Liver (tissue), 9 donors: ENCODE measurements around the gene MAPK8. TPM values are rescaled to one million over a fixed set of nuclear protein-coding genes. Genes with fewer than 3 reads are reported as not detected.
A peak's percentile ranks its signal among the peaks of the same experiment; 100 is the strongest.

ENCODE experiments used
- DNase-seq: peaks from one replicate; pipeline ENCODE4 v3.0.0-alpha.2; 2017; ENCODE audit warnings: low spot score
- H3K27ac ChIP-seq, 2 donors: one replicate each; pipeline ENCODE4 v1.7.0; 2013; ENCODE audit warnings: inconsistent platforms in 2 of 2, low read length in 2 of 2, control low read depth in 1 of 2, low read depth in 1 of 2, mild to moderate bottlenecking in 1 of 2
- H3K27me3 ChIP-seq, 4 donors: one replicate each; pipeline versions ENCODE4 v1.6.1 to v1.7.0; 2013; ENCODE audit warnings: low read length in 3 of 4, inconsistent platforms in 1 of 4, mild to moderate bottlenecking in 1 of 4, moderate library complexity in 1 of 4; ENCODE audit not compliant: control insufficient read depth in 4 of 4, insufficient read depth in 4 of 4
- H3K36me3 ChIP-seq, 4 donors: one replicate each; pipeline versions ENCODE4 v1.6.1 to v1.7.0; 2013; ENCODE audit warnings: low read length in 3 of 4, mild to moderate bottlenecking in 3 of 4, low read depth in 1 of 4, moderate library complexity in 1 of 4; ENCODE audit not compliant: control insufficient read depth in 4 of 4, insufficient read depth in 3 of 4
- H3K4me1 ChIP-seq, 4 donors: one replicate each; pipeline versions ENCODE4 v1.6.1 to v1.7.0; 2013; ENCODE audit warnings: low read length in 3 of 4, mild to moderate bottlenecking in 3 of 4, moderate library complexity in 1 of 4; ENCODE audit not compliant: control insufficient read depth in 4 of 4, insufficient read depth in 4 of 4
- H3K4me3 ChIP-seq, 3 donors: one replicate each; pipeline versions ENCODE4 v1.6.1 to v1.7.0; 2013; ENCODE audit warnings: low read length in 3 of 3, control low read depth in 1 of 3, low read depth in 1 of 3, mild to moderate bottlenecking in 1 of 3
- H3K9ac ChIP-seq, 2 donors: one replicate each; pipeline ENCODE4 v1.7.0; 2013; ENCODE audit warnings: low read length in 2 of 2, mild to moderate bottlenecking in 2 of 2, moderate library complexity in 2 of 2, control low read depth in 1 of 2, low read depth in 1 of 2
- H3K9me3 ChIP-seq, 4 donors: one replicate each; pipeline versions ENCODE4 v1.6.1 to v1.7.0; 2013; ENCODE audit warnings: low read length in 3 of 4; ENCODE audit not compliant: control insufficient read depth in 4 of 4
- ATF3 ChIP-seq: IDR thresholded peaks from 2 replicates; pipeline ENCODE4 v1.6.1; 2016; ENCODE audit warnings: antibody characterized with exemption
- CTCF ChIP-seq: fragments of 150-350 bp; IDR thresholded peaks from 2 replicates; pipeline ENCODE4 v1.5.1; 2017; ENCODE audit warnings: improper control_type of control experiment, low read depth, low read length; ENCODE audit not compliant: missing input control
- EGR1 ChIP-seq, 2 donors: IDR thresholded peaks; 2 replicates each; pipeline ENCODE4 v1.6.1; 2016 to 2018; ENCODE audit warnings: antibody characterized with exemption in 2 of 2, low read depth in 2 of 2
- FOXA1 ChIP-seq: IDR thresholded peaks from 2 replicates; pipeline ENCODE4 v1.6.1; 2016; ENCODE audit warnings: antibody characterized with exemption
- FOXA2 ChIP-seq: IDR thresholded peaks from 2 replicates; pipeline ENCODE4 v1.6.1; 2016; ENCODE audit warnings: antibody characterized with exemption
- GABPA ChIP-seq, 2 donors: IDR thresholded peaks in 1 of 2; conservative IDR thresholded peaks in 1 of 2; 2 replicates each; pipeline ENCODE4 v1.6.1; 2016; ENCODE audit warnings: antibody characterized with exemption in 2 of 2, mild to moderate bottlenecking in 1 of 2, moderate library complexity in 1 of 2
- HNF4G ChIP-seq: IDR thresholded peaks from 2 replicates; pipeline ENCODE4 v1.6.1; 2016; ENCODE audit warnings: antibody characterized with exemption
- JUND ChIP-seq, 2 donors: IDR thresholded peaks; 2 replicates each; pipeline ENCODE4 v1.6.1; 2016; ENCODE audit warnings: antibody characterized with exemption in 2 of 2
- MAX ChIP-seq: IDR thresholded peaks from 2 replicates; pipeline ENCODE4 v1.6.1; 2016; ENCODE audit warnings: antibody characterized with exemption
- NR2F2 ChIP-seq: IDR thresholded peaks from 2 replicates; pipeline ENCODE4 v1.6.1; 2016; ENCODE audit warnings: antibody characterized with exemption
- RAD21 ChIP-seq, 2 donors: IDR thresholded peaks; 2 replicates each; pipeline ENCODE4 v1.6.1; 2016; ENCODE audit warnings: antibody characterized with exemption in 2 of 2, mild to moderate bottlenecking in 2 of 2
- SP1 ChIP-seq: IDR thresholded peaks from 2 replicates; pipeline ENCODE4 v1.6.1; 2018; ENCODE audit warnings: antibody characterized with exemption, mild to moderate bottlenecking
- TAF1 ChIP-seq: conservative IDR thresholded peaks from 2 replicates; pipeline ENCODE4 v1.6.1; 2016; ENCODE audit warnings: antibody characterized with exemption, mild to moderate bottlenecking
- YY1 ChIP-seq: IDR thresholded peaks from 2 replicates; pipeline ENCODE4 v1.6.1; 2016; ENCODE audit warnings: antibody characterized with exemption, mild to moderate bottlenecking
- ZBTB33 ChIP-seq: IDR thresholded peaks from 2 replicates; pipeline ENCODE4 v1.6.1; 2016; ENCODE audit warnings: antibody characterized with exemption
- WGBS: extraction: QIAGEN DNeasy Blood & Tissue Kit; methylation state at CpG from one replicate; pipeline ENCODE4 v1.1.7; 2013; 5-methylcytosine and 5-hydroxymethylcytosine counted together
- polyA plus RNA-seq, 2 donors: library from polyadenylated mRNA; stranded (reverse) in 1 of 2; unstranded in 1 of 2; fragments of 200-250 nt in 1 of 2; fragments of >200 nt in 1 of 2; fragmentation: Nextera tagmentation in 1 of 2; extraction: Ambion mirVana in 1 of 2; gene quantifications; one replicate each; pipeline versions ENCODE4 v1.2.1 to v1.2.3, GENCODE V29; 2013 to 2015
- total RNA-seq, 2 donors: library from RNA; depleted of rRNA; stranded (reverse); fragments of >200 nt; gene quantifications; one replicate each; pipeline ENCODE4 v1.2.3, GENCODE V29; 2014
- donor health status: healthy.
- donor health status: healthy.
- donor health status: healthy.
- donor health status: healthy.
- donor health status: healthy.

MAPK8 gene
- total and polyA plus RNA-seq, 4 donors, result 14.9 to 51.6 (median 24.8) TPM

- TF ChIP-seq JUND (IDR thresholded peaks at IDR 0.05) (no peak), CTCF (no peak), TAF1 (no peak), SP1 (no peak), MAX (no peak), FOXA2 (no peak), FOXA1 (no peak), YY1 (no peak), EGR1 (IDR thresholded peaks at IDR 0.05; ENCODE audit: low read depth in 2 of 2) (no peak), NR2F2 (no peak), RAD21 (IDR thresholded peaks at IDR 0.05) (no peak), GABPA (IDR thresholded peaks at IDR 0.05 in 1 of 2, conservative IDR thresholded peaks at IDR 0.05 in 1 of 2) (no peak), ZBTB33 (no peak)
- WGBS, result 84% methylated on average over 1 of the region's 1 CpG
- no peak overlapping the region for H3K27ac ChIP-seq
- no peaks in the 10 kb centered on the region for H3K9me3 ChIP-seq
- H3K9ac ChIP-seq, result no peak overlapping the region
- no peak for DNase-seq
- no peaks in the 10 kb centered on the region for H3K27me3 ChIP-seq
- H3K4me3 ChIP-seq, result no peak overlapping the region
- H3K4me1 ChIP-seq, result peaks cover 0 to 5% (median 1%) of the 10 kb centered on the region in 4 donors
- no peaks in the 10 kb centered on the region for H3K36me3 ChIP-seq
Measured at GRCh38 chr10:48331436-48331835, 25.0 kb downstream of the MAPK8 start.

GRCh38 chr10:48332166-48332870 lies 25.8 kb downstream of the MAPK8 start:
- Histone ChIP-seq H3K27me3 (no peaks in the 10 kb centered on the region), H3K9me3 (no peaks in the 10 kb centered on the region), H3K4me1 (peaks cover 0 to 5% (median 1%) of the 10 kb centered on the region in 4 donors), H3K9ac (no peak overlapping the region), H3K4me3 (no peak overlapping the region), H3K27ac (no peak overlapping the region), H3K36me3 (no peaks in the 10 kb centered on the region)
- DNase-seq, result no peak
- 73% methylated on average over 5 of the region's 5 CpGs for WGBS
- TF ChIP-seq FOXA2, result no peak
- TF ChIP-seq JUND (IDR thresholded peaks at IDR 0.05), result no peak
- no peak for TF ChIP-seq MAX
- TF ChIP-seq YY1, result no peak
- no peak for TF ChIP-seq ZBTB33
- TF ChIP-seq HNF4G, result no peak
- peak; percentile 13 for TF ChIP-seq ATF3
- TF ChIP-seq FOXA1, result no peak
